NCI-H128 (cell line): Measurements from ENCODE around the gene CAMK1D.

Source experiments
- DNase-seq: peaks from one replicate; lab custom pipeline; 2025; ENCODE audit not compliant: unreplicated experiment; lab: John Stamatoyannopoulos, UW

The CAMK1D gene

DNA sequence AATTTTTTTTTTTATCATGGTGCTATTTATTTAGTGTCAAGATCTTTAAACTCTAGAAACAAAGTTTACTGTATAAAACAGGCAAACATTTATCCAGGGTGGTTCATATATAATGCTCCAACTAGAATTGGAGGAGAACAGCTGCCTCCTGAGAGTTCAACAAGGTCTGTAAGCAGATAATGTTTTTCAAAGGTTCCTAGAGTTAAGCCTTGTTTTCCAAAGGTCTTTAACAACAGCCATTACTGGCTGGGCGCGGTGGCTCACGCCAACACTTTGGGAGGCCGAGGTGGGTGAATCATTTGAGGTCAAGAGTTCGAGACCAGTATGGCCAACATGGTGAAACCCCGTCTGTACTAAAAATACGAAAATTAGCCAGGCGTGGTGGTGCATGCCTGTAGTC lies 335.4 kb downstream of the CAMK1D start:
- no peak for DNase-seq

DNA sequence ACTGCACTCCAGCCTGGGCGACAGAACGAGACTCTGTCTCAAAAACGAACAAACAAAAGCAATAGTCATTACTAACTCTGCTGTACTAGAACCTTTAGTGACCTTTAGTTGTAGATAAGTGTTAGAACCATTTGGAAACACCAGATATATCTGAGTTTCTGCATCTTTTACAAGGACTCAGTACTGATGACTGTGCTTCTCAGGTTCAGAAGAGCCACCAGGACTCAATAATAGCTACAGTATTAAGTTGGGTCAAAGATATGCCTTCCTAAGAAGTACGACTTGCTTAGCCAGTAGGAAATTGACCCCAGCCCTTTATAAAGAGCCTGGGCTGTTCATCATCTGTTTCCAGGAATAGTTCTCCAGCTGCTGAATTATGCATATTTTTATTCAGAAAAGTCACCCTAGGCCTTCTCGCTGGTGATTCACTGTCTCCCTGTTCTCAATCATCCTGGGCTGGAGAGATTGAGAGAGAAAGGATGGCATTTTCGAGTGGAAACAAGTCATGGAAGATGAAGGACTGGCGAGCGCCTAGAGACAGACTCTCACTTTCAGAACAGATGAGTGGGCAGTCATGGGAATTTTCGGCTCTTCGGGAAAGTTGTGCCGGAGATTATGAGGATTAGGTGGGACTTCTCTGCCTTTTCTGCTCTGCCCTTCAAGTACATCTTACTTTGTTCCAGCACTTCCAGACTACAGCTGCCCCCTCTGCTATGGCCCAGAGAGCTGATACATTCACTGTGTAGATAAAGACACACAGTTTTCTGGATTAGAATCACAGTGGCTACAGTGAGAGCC lies 336.1 kb downstream of the CAMK1D start:
- DNase-seq = no peak

DNA sequence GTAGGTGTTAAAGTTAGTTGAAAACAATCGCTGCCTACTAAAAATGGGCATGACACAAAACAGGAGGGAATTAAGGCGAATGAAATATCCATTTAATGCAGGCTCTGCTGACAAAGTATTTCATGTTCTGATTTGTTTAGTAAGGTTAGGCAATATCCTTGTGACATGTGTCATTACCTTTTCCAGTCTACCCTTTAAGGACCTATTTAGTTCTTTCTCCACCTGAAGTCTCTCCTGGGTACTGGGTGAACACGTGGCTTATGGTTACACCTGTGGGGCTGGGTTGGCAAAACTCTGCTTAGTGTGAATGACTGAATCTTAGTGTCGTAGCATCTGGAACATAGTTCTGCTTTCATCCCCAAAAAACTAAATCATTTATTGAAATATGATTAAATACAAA lies 338.6 kb downstream of the CAMK1D start:
- DNase-seq = no peak

DNA sequence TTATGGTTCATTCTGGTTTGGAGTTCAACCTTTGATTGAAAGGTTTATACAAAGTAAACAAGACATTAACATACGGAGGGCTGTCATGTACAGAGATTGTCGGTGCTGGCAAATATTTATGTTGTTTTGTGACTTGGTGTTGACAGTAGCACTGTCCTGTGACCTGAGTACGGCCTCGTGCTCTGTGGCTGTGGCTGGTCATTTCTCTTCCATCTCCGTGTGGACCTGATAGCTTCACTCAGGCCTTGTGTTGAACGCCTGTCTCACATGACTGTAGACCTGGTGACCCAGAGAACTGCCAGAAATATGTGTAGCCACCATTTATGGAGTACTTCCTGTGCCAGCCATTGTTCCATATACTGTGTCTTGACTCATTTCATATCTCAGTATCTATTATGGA lies 340.5 kb downstream of the CAMK1D start:
- DNase-seq = no peak

DNA sequence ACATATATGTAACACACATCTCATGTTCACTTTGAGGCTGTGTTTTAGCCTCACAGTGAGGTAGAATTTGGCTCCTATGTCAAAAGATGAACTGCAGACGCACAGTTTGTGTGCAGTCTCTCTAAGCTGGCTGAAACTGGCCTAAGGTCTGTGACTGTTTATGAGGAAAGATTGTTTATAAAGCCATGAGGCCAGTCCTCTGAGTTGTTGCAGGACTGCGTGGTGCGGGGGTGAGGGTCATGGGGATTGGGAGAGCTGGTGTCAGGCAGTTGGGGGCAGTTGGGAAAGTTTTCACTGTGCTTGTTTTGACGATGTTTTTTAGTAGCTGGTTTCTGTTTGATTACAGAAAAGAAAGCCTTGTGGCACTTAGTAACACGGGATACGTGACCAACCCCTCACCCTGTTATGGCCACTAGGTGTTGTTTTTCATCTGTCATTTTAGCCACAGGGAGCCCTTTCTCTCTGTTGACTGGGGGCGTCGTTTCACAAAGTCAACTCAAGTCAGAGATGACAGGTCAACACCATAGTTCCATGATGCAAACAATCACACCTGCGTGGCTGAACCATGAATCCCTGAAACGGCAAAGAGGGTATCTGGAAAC lies 341.3 kb downstream of the CAMK1D start:
- DNase-seq = no peak

DNA sequence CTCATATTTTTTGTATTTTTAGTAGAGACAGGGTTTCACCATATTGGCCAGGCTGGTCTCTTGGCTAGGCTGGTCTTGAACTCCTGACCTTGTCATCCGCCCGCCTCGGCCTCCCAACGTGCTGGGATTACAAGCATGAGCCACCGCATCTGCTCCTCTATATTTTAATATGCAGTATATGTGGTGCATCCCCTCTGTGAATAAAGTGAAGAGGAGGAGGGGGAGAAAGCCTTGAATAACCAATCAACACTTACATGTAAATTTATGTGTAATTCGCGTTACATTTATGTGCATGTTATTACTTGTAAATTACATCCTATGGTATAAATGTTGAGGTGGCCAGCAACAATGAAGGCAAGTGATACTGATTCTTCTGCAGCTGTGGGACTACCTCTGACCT lies 342.2 kb downstream of the CAMK1D start:
- DNase-seq = no peak

DNA sequence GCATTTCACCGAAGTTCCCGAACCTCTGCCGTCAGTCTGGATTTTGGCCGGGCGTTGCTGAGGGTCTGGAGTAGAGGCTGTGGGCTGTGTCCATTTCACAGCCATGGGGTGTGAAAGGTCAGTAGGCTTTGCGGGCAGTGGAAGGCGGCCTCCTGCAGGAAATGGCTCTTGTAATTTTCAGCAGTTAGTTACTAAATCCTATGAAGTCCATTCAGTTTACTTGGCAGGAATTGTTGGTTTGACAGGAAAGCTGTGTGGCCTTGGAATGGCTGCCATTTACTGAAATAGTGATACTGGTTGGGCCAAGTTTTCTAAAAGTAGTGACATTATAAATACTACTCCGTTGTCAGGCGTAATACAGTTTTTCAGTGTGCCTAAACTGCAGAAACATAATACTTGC lies 348.4 kb downstream of the CAMK1D start:
- no peak for DNase-seq

DNA sequence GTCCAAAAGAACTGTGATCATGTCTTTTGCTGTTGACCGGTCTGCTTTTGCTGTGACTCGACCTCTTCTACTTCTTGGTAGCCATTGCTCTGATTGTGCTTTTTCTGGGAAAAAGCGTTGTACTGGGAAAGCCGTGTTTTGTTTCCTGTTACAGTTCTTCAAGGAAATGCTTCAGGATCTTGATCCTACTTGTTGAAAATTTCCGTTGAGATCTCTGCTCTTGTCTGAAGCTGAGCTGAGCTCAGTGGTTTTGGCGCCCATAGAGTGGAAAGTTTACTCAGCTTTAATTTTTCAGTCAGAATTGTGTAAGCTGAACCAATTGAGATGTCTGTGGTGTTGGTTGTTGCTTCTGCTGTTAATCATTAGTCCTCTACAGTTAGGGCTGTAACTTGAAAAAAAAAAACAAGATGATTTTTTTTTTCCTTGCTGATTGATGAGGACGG lies 349.9 kb downstream of the CAMK1D start:
- no peak for DNase-seq

DNA sequence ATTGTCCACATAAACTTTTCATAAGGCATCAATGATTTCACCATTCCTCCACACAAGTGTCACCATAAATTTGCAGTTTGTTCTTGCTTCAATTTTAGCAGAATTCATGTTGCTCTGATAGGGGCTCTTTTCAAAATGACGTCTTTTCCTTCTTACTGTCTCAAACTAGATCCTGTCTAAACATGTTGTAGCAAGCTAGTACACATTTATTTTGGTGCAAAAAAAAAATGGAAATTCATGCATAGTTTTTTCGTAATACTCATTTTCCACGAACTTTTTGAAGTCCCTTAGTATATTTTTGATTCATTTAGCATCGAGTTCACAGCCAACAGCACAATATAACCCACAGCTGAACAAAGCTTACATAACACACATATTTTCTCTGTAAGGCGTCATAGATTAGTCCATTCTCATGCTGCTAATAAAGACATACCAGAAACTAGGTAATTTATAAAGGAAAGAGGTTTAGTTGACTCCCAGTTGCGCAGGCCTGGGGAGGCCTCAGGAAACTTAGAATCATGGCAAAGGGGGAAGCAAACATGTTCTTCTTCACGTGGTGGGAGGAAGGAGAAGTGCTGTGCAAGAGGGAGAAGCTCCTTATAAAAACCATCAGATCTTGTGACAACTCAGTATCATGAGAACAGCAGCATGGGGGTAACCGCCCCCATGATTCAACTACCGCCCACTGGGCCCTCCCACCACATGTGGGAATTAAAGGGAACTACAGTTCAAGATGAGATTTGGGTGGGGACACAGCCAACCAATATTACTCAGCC lies 350.6 kb downstream of the CAMK1D start:
- DNase-seq = no peak

DNA sequence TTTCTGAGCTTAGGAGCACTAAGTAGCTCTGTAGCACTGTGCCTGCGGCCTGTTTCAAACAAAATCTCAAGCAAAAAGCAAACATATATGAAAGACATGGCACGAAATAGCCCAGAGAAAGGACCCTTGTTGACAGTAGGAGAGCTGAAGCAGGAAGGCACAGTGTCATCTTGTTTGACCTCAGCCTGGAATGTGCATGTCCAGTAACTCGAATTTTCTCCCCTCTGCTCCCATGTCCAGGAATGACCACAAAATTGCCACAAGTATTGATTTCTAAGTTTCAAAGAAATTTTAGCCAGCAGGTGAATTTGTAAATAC lies 351.2 kb downstream of the CAMK1D start:
- DNase-seq = no peak

DNA sequence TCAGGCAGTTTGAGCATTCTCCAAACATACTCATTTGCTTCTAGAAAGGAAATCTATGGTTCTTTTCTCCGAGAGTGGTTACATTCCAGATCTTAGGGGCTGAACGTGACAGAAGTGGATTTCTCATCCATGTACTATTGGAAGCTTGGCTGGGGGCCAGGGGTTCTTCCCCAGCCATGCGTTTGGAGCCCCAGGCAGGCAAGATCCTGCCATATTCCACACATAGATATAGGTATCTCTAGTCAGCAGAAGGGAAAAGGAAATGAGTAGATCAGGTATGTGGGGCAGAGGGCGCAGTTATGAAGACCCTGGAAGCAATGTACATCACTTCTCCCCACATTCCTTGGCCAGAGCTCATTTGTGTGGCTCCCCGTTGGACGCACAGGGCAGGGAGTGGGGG lies 352.3 kb downstream of the CAMK1D start:
- no peak for DNase-seq

DNA sequence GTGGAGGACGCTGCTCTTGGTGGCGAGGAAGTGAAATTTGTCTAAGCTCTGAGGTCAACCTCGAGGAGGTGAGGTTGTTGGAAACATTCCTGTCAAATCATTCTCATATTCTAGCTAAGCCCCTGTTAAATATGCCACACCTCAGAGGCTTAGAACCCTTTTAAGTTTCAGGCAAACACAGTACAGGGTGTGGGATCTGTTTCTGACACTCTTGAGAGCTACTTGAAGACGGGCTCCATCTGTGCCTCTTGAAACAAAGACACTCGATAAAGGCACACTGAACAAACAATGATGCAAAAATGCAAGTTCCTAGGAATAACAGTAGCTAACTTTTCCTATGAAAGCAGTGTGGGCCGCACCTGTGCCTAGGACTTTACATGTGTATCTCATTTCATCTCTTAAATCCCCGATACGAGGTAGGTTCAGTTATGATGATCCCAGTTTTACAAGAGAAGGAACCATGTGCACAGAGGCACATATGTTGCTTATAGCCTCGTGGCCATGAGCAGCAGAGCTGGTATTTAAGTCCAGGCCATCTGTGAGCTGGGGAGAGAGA lies 352.9 kb downstream of the CAMK1D start:
- no peak for DNase-seq

DNA sequence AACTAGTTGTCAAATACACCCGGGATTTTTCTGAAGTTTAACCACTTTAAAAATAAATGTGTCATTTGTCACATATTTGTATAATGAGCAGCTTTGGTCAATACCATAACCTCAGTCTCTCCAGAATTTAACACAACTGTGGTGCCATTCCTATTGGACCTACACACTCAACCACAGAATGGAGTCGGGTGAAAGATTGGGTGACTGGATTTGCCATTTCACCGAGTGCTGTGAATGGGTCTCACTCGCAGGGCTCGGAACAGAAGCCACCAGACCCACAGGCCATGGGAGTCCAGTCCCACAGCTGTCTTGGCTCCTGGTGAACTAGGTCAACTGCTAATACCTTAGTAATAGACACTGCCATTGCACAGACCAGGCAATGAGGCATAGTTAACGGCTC lies 353.8 kb downstream of the CAMK1D start:
- no peak for DNase-seq

DNA sequence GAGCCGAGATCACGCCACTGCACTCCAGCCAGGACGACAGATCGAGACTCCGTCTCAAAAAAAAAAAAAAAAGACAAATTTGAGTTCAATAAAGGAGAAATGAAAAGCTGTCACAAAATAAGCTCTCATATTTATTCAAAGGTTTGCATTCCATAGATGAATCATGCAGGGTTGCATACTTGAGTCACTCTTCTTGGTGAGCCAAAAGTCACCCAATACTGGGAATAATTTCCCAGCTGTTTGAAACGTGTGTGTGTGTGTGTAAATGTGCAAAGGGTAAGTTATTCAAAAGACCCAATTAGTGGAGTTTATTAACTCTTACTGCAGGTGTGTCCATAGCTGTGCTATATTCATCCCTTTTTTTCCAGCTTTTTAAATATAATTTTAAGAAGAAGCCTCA lies 354.5 kb downstream of the CAMK1D start:
- DNase-seq = no peak

DNA sequence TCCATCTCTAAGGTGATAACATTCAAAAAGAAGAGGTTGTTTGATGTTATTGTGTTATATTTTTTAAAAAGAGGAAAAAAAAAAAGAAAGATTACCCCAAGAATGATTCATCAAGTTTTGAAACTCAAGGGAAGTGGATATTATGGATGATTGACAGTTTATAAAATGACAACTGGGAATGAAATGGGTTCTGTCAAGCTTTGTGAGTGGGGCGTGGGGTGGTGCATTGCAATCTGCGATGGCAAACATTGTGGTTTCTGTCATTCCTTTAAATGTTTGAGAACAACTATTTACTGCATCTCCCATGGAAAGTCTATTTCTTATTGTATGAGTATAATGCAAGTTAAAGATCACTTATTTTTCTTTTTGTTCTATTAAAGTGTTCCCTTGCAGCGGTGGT lies 355.1 kb downstream of the CAMK1D start:
- DNase-seq = no peak

DNA sequence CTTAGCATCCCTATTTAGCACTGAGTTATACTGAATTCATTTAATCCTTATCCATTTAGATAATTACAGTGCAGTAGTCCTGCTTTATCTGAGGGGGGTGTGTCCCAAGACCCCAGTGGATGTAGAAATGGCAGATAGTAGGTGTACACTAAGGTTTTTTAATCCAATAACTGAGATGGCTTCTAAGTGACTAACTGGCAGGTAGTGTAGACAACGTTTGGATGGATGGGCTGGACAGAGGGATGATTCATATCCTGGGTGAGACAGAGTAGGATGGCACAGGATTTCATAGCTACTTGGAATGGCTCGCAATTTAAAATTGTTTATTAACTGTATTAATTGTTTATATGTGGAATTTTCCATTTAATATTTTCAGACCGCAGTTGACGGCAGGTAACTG lies 356.6 kb downstream of the CAMK1D start:
- no peak for DNase-seq

DNA sequence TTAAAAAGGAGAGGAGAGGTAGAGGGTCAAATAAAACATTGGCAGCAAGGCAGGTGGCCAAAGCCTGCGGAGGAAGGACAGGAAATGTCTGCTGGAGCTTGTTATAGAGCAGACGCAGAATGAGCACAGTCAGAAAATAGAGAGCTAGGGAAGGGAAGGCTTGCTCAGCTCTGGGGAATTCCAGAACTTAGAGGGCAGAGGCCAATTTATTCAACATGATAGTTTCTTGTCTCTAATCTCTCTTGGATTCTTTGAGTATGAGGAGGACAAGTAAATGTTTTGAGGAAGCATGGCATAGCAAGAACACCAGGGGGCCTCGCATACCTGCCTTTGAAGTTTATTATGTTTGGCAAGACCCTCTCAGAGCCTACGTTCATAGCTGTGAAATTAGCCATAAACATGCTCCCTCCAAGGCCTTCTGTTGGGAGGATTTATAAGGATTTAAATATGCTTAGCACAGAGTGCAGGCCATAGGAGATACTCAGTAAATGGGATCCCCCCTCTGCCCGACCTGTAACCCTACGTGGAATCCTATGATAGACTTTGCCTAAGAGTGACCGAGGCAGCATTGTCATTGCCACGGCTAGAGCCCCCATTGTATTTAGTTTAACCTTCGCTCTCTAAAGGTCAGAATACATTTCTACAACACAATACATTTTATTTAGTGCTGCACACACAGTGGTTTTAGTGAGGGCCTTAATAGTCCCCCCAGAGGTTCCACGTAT lies 358.3 kb downstream of the CAMK1D start:
- DNase-seq = no peak

DNA sequence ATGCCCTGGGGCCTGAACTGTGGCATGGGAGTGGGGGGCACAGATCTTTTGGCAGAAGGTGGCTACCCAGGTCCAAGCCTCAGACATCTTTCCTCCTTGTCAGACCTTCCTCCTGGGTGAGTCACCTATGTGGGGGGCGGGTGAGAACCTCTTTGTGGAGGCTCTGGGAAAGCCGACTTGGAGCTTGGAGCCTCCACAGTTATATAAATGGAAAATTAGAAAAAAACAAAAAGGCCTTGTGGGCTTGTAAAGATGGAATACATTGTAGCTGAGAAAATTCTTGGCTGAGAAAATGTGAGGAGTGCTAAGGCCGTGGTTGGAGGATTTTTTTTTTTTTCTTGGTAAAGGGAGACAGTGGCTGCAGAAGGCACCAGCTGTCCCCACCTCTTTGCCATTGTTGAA lies 359.7 kb downstream of the CAMK1D start:
- DNase-seq = no peak

DNA sequence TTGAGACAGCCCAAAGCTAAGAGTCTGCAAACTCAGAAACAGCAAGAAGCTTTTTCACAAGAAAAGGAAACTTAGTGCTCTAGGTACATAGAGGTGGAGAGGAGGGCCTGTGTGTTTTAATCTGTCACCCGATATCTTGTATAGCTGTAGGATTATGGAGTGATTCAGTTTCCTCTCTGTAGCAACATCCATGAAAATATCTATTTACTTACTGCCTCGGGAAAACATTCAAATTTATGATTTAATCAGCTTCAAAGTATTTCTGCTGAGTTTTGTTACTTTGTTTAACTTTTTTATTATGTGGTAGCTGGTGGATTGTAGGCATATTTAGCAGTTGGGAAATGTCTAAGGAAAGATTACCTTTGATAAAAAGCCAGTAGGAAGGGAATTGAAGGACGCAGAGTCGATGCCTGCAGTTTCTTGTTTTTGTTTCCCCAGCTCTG lies 360.2 kb downstream of the CAMK1D start:
- no peak for DNase-seq

DNA sequence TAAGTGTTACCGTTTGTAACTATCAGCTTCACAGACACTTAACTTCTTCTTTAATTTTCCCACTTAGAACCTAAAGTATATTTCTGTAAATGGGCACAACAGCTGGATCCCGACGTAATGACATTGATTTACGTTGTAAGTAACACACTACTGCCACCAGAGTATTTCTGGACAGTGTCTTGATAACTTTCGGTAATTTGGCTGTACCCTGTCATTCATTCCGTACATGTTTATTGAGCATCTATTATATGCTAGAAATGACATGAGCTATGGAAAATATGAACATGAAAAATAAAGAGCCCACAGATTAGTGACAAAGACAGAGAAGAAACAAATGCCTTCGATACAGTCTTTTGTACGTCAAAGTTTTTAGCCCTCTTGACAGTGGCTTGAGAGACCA lies 360.8 kb downstream of the CAMK1D start:
- no peak for DNase-seq
